DND-41 (cell line): ENCODE results near the gene GRID1.

Source experiments
- ATAC-seq: fragments of 200-7000 bp; cut with Tn5 transposase; 3 replicates; pipeline ENCODE4 v1.9.1; 2021; ENCODE audit warnings: low read depth; ENCODE audit not compliant: insufficient read depth
- DNase-seq: peaks from one replicate; pipeline ENCODE4 v3.0.0-alpha.2; 2020
- H2AFZ ChIP-seq: 2 replicates; pipeline ENCODE4 v1.6.0; 2012; ENCODE audit warnings: low read depth, low read length
- H3K27ac ChIP-seq: 2 replicates; pipeline ENCODE4 v1.5.1; 2012; ENCODE audit warnings: low read length, inconsistent platforms
- H3K27me3 ChIP-seq: fragments of 200-600 bp; sonication (generic); 2 replicates; pipeline ENCODE4 v1.6.0; 2012; ENCODE audit warnings: low read length, mild to moderate bottlenecking, inconsistent platforms; ENCODE audit not compliant: insufficient read depth, poor library complexity
- H3K36me3 ChIP-seq: 2 replicates; pipeline ENCODE4 v1.5.1; 2012; ENCODE audit warnings: low read length, inconsistent platforms; ENCODE audit not compliant: insufficient read depth
- H3K4me1 ChIP-seq: 2 replicates; pipeline ENCODE4 v1.5.1; 2012; ENCODE audit warnings: mild to moderate bottlenecking, low read length; ENCODE audit not compliant: insufficient read depth
- H3K4me2 ChIP-seq: 2 replicates; pipeline ENCODE4 v1.6.0; 2012; ENCODE audit warnings: mild to moderate bottlenecking, moderate library complexity, low read length, inconsistent platforms; ENCODE audit not compliant: insufficient read depth
- H3K4me3 ChIP-seq, 2 experiments: fragments of 200-600 bp in 1 of 2; shearing (Covaris generic) in 1 of 2; 2 replicates each; pipeline ENCODE4 v1.5.1; 2012 to 2016; ENCODE audit warnings: inconsistent platforms in 2 of 2, low read length in 2 of 2, mild to moderate bottlenecking in 2 of 2, low read depth in 1 of 2, moderate library complexity in 1 of 2
- H3K79me2 ChIP-seq: 2 replicates; pipeline ENCODE4 v1.6.0; 2012; ENCODE audit warnings: low read length, inconsistent platforms; ENCODE audit not compliant: insufficient read depth
- H3K9ac ChIP-seq: 2 replicates; pipeline ENCODE4 v1.6.0; 2012; ENCODE audit warnings: low read depth, mild to moderate bottlenecking, inconsistent platforms, low read length, moderate library complexity
- H3K9me3 ChIP-seq: 2 replicates; pipeline ENCODE4 v1.5.1; 2012; ENCODE audit warnings: low read length, moderate library complexity, mild to moderate bottlenecking, inconsistent platforms; ENCODE audit not compliant: insufficient read depth, severe bottlenecking
- H4K20me1 ChIP-seq: 2 replicates; pipeline ENCODE4 v1.6.0; 2012; ENCODE audit warnings: low read length; ENCODE audit not compliant: insufficient read depth
- CTCF ChIP-seq: IDR thresholded peaks from 2 replicates; pipeline ENCODE4 v1.5.1; 2012; ENCODE audit warnings: borderline replicate concordance, low read length, moderate library complexity, mild to moderate bottlenecking; ENCODE audit not compliant: poor library complexity, severe bottlenecking; ENCODE audit errors: extremely low read depth
- EZH2 ChIP-seq: IDR thresholded peaks from 3 replicates; pipeline ENCODE4 v1.6.1; 2012; ENCODE audit warnings: borderline replicate concordance, low read depth, mild to moderate bottlenecking, moderate library complexity, low read length, inconsistent platforms; ENCODE audit not compliant: severe bottlenecking

Gene GRID1

GRCh38 chr10:86269332-86269731 lies 97.3 kb downstream of the GRID1 start:
- Histone ChIP-seq H3K27me3 (no peaks in the 10 kb centered on the region), H3K4me3 (no peak overlapping the region), H3K4me1 (no peaks in the 10 kb centered on the region), H4K20me1 (no peaks in the 10 kb centered on the region), H3K9me3 (no peaks in the 10 kb centered on the region), H3K79me2 (no peaks in the 10 kb centered on the region), H2AFZ (no peak overlapping the region), H3K4me2 (no peak overlapping the region), H3K27ac (no peak overlapping the region), H3K9ac (no peak overlapping the region), H3K36me3 (no peaks in the 10 kb centered on the region)
- TF ChIP-seq CTCF (no peak), EZH2 (no peak)
- ATAC-seq (no peak), DNase-seq (no peak)

GRCh38 chr10:86267286-86268195 lies 99.1 kb downstream of the GRID1 start:
- Histone ChIP-seq H3K4me2 (no peak overlapping the region), H4K20me1 (no peaks in the 10 kb centered on the region), H3K4me3 (no peak overlapping the region), H3K36me3 (no peaks in the 10 kb centered on the region), H3K27ac (no peak overlapping the region), H2AFZ (no peak overlapping the region), H3K4me1 (no peaks in the 10 kb centered on the region), H3K9ac (no peak overlapping the region), H3K79me2 (no peaks in the 10 kb centered on the region), H3K27me3 (no peaks in the 10 kb centered on the region), H3K9me3 (no peaks in the 10 kb centered on the region)
- TF ChIP-seq CTCF (no peak), EZH2 (no peak)
- ATAC-seq = no peak
- DNase-seq = no peak

- TF ChIP-seq EZH2 (no peak), CTCF (no peak)
- Histone ChIP-seq H3K27me3 (no peaks in the 10 kb centered on the region), H4K20me1 (no peaks in the 10 kb centered on the region), H3K79me2 (no peaks in the 10 kb centered on the region), H3K36me3 (no peaks in the 10 kb centered on the region), H3K9me3 (no peaks in the 10 kb centered on the region), H3K4me3 (no peak overlapping the region), H3K9ac (no peak overlapping the region), H3K27ac (no peak overlapping the region), H2AFZ (no peak overlapping the region), H3K4me2 (no peak overlapping the region), H3K4me1 (no peaks in the 10 kb centered on the region)
- no peak for DNase-seq
- no peak for ATAC-seq
These were observed 100.0 kb downstream of the GRID1 start for GRCh38 chr10:86266446-86267242.
